GM23338 (cell line): ENCODE results near the gene NBEAL2. TPM values are rescaled to one million over a fixed set of nuclear protein-coding genes. Genes with fewer than 3 reads are reported as not detected.

ENCODE experiments used
- ATAC-seq: fragments of 200-7000 bp; cut with Tn5 transposase; 3 replicates; pipeline ENCODE4 v1.9.1; 2020
- DNase-seq: peaks from one replicate; pipeline ENCODE4 v3.0.0-alpha.2; 2015; ENCODE audit warnings: low spot score
- H2AFZ ChIP-seq: fragments of 200-600 bp; sonication (generic); 2 replicates; pipeline ENCODE4 v1.8.0; 2016; ENCODE audit warnings: antibody characterized with exemption, mild to moderate bottlenecking, moderate library complexity
- H3F3A ChIP-seq: fragments of 200-600 bp; sonication (generic); replicated peaks from 2 replicates; pipeline ENCODE4 v1.8.0; 2017; ENCODE audit warnings: antibody characterized with exemption, mixed run types, low read depth
- H3K27ac ChIP-seq: fragments of 200-600 bp; sonication (generic); 2 replicates; pipeline ENCODE4 v1.6.1; 2016; ENCODE audit warnings: low read depth
- H3K27me3 ChIP-seq: fragments of 200-600 bp; sonication (generic); 2 replicates; pipeline ENCODE4 v1.8.0; 2016; ENCODE audit warnings: mild to moderate bottlenecking, mixed run types, moderate library complexity; ENCODE audit not compliant: insufficient read depth
- H3K36me3 ChIP-seq: fragments of 200-600 bp; sonication (generic); 2 replicates; pipeline ENCODE4 v1.8.0; 2016; ENCODE audit warnings: mild to moderate bottlenecking; ENCODE audit not compliant: insufficient read depth
- H3K4me1 ChIP-seq: fragments of 200-600 bp; sonication (generic); 2 replicates; pipeline ENCODE4 v1.8.0; 2016; ENCODE audit warnings: mild to moderate bottlenecking, moderate library complexity; ENCODE audit not compliant: insufficient read depth
- H3K4me2 ChIP-seq: fragments of 200-600 bp; sonication (generic); 2 replicates; pipeline ENCODE4 v1.7.1; 2017; ENCODE audit warnings: mixed run types
- H3K4me3 ChIP-seq: fragments of 200-600 bp; sonication (generic); 2 replicates; pipeline ENCODE4 v1.6.1; 2016; ENCODE audit warnings: mixed run types
- H3K79me2 ChIP-seq: fragments of 200-600 bp; sonication (generic); replicated peaks from 2 replicates; pipeline ENCODE4 v1.8.0; 2017; ENCODE audit warnings: mild to moderate bottlenecking; ENCODE audit not compliant: insufficient read depth
- H3K9me2 ChIP-seq: fragments of 200-600 bp; sonication (generic); 2 replicates; pipeline ENCODE4 v1.8.0; 2017; ENCODE audit not compliant: insufficient read depth
- H4K20me1 ChIP-seq: fragments of 200-600 bp; sonication (generic); replicated peaks from 2 replicates; pipeline ENCODE4 v1.8.0; 2017; ENCODE audit warnings: mild to moderate bottlenecking; ENCODE audit not compliant: insufficient read depth
- H3K27ac Mint-ChIP-seq: 2 replicates; pipeline ENCODE4 v1.8.0; 2020; ENCODE audit warnings: inconsistent platforms, mild to moderate bottlenecking, moderate library complexity, mixed read lengths
- H3K27me3 Mint-ChIP-seq: 3 replicates; pipeline ENCODE4 v1.8.0; 2022; ENCODE audit warnings: low read depth, mild to moderate bottlenecking, moderate library complexity, mixed read lengths, inconsistent platforms; ENCODE audit not compliant: insufficient read depth, poor library complexity
- H3K36me3 Mint-ChIP-seq: 3 replicates; pipeline ENCODE4 v1.8.0; 2021; ENCODE audit warnings: low read depth, mild to moderate bottlenecking, inconsistent platforms, moderate library complexity, mixed read lengths
- H3K4me1 Mint-ChIP-seq: 3 replicates; pipeline ENCODE4 v1.8.0; 2020; ENCODE audit warnings: mild to moderate bottlenecking, inconsistent platforms, mixed read lengths
- H3K4me3 Mint-ChIP-seq: 3 replicates; pipeline ENCODE4 v1.8.0; 2021; ENCODE audit warnings: moderate library complexity, mild to moderate bottlenecking, inconsistent platforms, mixed read lengths
- H3K9me3 Mint-ChIP-seq: 3 replicates; pipeline ENCODE4 v1.8.0; 2020; ENCODE audit warnings: moderate library complexity, mild to moderate bottlenecking, inconsistent platforms, mixed read lengths
- CREB1 ChIP-seq: fragments of 250-450 bp; sonication (Bioruptor Pico); IDR thresholded peaks from 2 replicates; pipeline ENCODE4 v1.5.0; 2020; ENCODE audit warnings: low read depth, mild to moderate bottlenecking, moderate library complexity
- CTCF ChIP-seq, 2 experiments: fragments of 200-600 bp in 1 of 2; sonication (generic) in 1 of 2; conservative IDR thresholded peaks; 2 replicates each; pipeline versions ENCODE4 v1.5.1 to v1.6.1; 2016 to 2017; ENCODE audit warnings: antibody characterized with exemption in 2 of 2, low read depth in 2 of 2, mild to moderate bottlenecking in 2 of 2, moderate library complexity in 1 of 2
- ETS1 ChIP-seq: IDR thresholded peaks from 2 replicates; pipeline ENCODE4 v1.6.1; 2016; ENCODE audit warnings: antibody characterized with exemption
- EZH2 ChIP-seq: fragments of 200-600 bp; sonication (generic); IDR thresholded peaks from one replicate; pipeline ENCODE4 v1.8.0; 2017; ENCODE audit warnings: antibody characterized with exemption, mild to moderate bottlenecking, low read depth; ENCODE audit not compliant: unreplicated experiment
- EZH2phosphoT487 ChIP-seq: fragments of 200-600 bp; sonication (generic); IDR thresholded peaks from one replicate; pipeline ENCODE4 v1.8.1; 2018; ENCODE audit warnings: antibody characterized with exemption; ENCODE audit not compliant: unreplicated experiment
- JUNB ChIP-seq: IDR thresholded peaks from one replicate; pipeline ENCODE4 v1.6.1; 2016; ENCODE audit warnings: antibody characterized with exemption; ENCODE audit not compliant: unreplicated experiment
- NANOG ChIP-seq: IDR thresholded peaks from 2 replicates; pipeline ENCODE4 v1.6.1; 2016; ENCODE audit warnings: antibody characterized with exemption, borderline replicate concordance
- POLR2AphosphoS5 ChIP-seq: IDR thresholded peaks from 2 replicates; pipeline ENCODE4 v1.6.1; 2016; ENCODE audit warnings: antibody characterized with exemption, low read depth
- REST ChIP-seq: IDR thresholded peaks from one replicate; pipeline ENCODE4 v1.6.1; 2018; ENCODE audit warnings: antibody characterized with exemption; ENCODE audit not compliant: unreplicated experiment
- STAT1 ChIP-seq: IDR thresholded peaks from one replicate; pipeline ENCODE4 v1.6.1; 2016; ENCODE audit warnings: antibody characterized with exemption; ENCODE audit not compliant: unreplicated experiment
- ZNF114 ChIP-seq: fragments of 250-450 bp; sonication (Bioruptor Pico); IDR thresholded peaks from 2 replicates; pipeline ENCODE4 v1.5.0; 2020; ENCODE audit warnings: mild to moderate bottlenecking, moderate library complexity
- ZNF331 ChIP-seq: fragments of 250-450 bp; sonication (Bioruptor Pico); IDR thresholded peaks from 2 replicates; pipeline ENCODE4 v1.5.0; 2020; ENCODE audit warnings: low read depth, mild to moderate bottlenecking, moderate library complexity
- ZNF462 ChIP-seq: fragments of 250-450 bp; sonication (Bioruptor Pico); IDR thresholded peaks from 2 replicates; pipeline ENCODE4 v1.5.0; 2020; ENCODE audit warnings: mild to moderate bottlenecking, moderate library complexity
- polyA plus RNA-seq: library from polyadenylated mRNA; unstranded; fragments of >200 nt; fragmentation: Nextera tagmentation; extraction: Ambion mirVana; gene quantifications from 2 replicates; pipeline ENCODE4 v1.2.1, GENCODE V29; 2016
- total RNA-seq: library from RNA; depleted of rRNA; stranded (reverse); fragments of >200 nt; shearing (Covaris generic); gene quantifications from 2 replicates; pipeline ENCODE4 v1.2.3, GENCODE V29; 2014

NBEAL2 gene
- total and polyA plus RNA-seq, 2 experiments from 2014 or later, result 13.5 to 79.9 TPM

- no peak for TF ChIP-seq REST
These were observed 20.9 kb upstream of the NBEAL2 start (continued) for GRCh38 chr3:46958467-46959160.

GRCh38 chr3:46959161-46959511 lies 20.3 kb upstream of the NBEAL2 start:
- H3K4me3 Mint-ChIP-seq, result no peak overlapping the region
- H3K4me1 Mint-ChIP-seq, result peaks cover 37% of the 10 kb centered on the region
- H3K36me3 Mint-ChIP-seq, result peaks cover 19% of the 10 kb centered on the region
- Histone ChIP-seq H3F3A (no peaks in the 10 kb centered on the region), H3K27me3 (no peaks in the 10 kb centered on the region), H3K4me1 (peaks cover 16% of the 10 kb centered on the region; the same call in 1 of the 2 replicates), H4K20me1 (peaks cover 84% of the 10 kb centered on the region), H3K9me2 (no peaks in the 10 kb centered on the region), H3K79me2 (peaks cover 94% of the 10 kb centered on the region), H3K27ac (no peak overlapping the region), H3K4me3 (no peak overlapping the region), H3K4me2 (no peak overlapping the region), H3K36me3 (no peaks in the 10 kb centered on the region; the same call in 1 of the 2 replicates), H2AFZ (no peak overlapping the region)
- peaks cover 8% of the 10 kb centered on the region; the same call in 2 of the 3 replicates for H3K9me3 Mint-ChIP-seq
- H3K27ac Mint-ChIP-seq, result no peak overlapping the region
- H3K27me3 Mint-ChIP-seq, result peaks cover 2% of the 10 kb centered on the region
- no peak for ATAC-seq
- no peak for DNase-seq
- no peak for TF ChIP-seq JUNB
- no peak for TF ChIP-seq EZH2
- no peak for TF ChIP-seq NANOG
- no peak for TF ChIP-seq POLR2AphosphoS5
- TF ChIP-seq ETS1, result no peak
- no peak for TF ChIP-seq ZNF114 (CRISPR knock-in tag)
- TF ChIP-seq EZH2phosphoT487, result no peak
- TF ChIP-seq CTCF (conservative IDR thresholded peaks at IDR 0.05; ENCODE audit: low read depth in 2 of 2), result no peak
- TF ChIP-seq ZNF331, result no peak
- no peak for TF ChIP-seq CREB1 (CRISPR knock-in tag)
- TF ChIP-seq ZNF462, result no peak
- no peak for TF ChIP-seq STAT1
